GM06990 (cell line): ENCODE results near the gene NTRK3.

ENCODE experiments used
- DNase-seq: peaks from one replicate; pipeline ENCODE4 v3.0.0-alpha.2; 2011; ENCODE audit not compliant: insufficient read length; ENCODE audit errors: extremely low read depth
- H3K27me3 ChIP-seq: replicated peaks from 2 replicates; pipeline ENCODE4 v1.6.0; 2011; ENCODE audit warnings: low read length; ENCODE audit not compliant: control insufficient read depth, insufficient read depth
- H3K36me3 ChIP-seq: 2 replicates; pipeline ENCODE4 v1.5.1; 2011; ENCODE audit warnings: low read length; ENCODE audit not compliant: control insufficient read depth, insufficient read depth
- H3K4me3 ChIP-seq: replicated peaks from 2 replicates; pipeline ENCODE4 v1.5.1; 2011; ENCODE audit warnings: low read depth, mild to moderate bottlenecking, control low read depth, low read length
- TF ChIP-seq, protein P1 (sequence below): IDR thresholded peaks from 2 replicates; pipeline ENCODE4 v1.5.1; 2011; ENCODE audit warnings: low read length, control low read depth, mild to moderate bottlenecking, inconsistent platforms; ENCODE audit not compliant: insufficient read depth, poor library complexity, severe bottlenecking

NTRK3 gene

DNA sequence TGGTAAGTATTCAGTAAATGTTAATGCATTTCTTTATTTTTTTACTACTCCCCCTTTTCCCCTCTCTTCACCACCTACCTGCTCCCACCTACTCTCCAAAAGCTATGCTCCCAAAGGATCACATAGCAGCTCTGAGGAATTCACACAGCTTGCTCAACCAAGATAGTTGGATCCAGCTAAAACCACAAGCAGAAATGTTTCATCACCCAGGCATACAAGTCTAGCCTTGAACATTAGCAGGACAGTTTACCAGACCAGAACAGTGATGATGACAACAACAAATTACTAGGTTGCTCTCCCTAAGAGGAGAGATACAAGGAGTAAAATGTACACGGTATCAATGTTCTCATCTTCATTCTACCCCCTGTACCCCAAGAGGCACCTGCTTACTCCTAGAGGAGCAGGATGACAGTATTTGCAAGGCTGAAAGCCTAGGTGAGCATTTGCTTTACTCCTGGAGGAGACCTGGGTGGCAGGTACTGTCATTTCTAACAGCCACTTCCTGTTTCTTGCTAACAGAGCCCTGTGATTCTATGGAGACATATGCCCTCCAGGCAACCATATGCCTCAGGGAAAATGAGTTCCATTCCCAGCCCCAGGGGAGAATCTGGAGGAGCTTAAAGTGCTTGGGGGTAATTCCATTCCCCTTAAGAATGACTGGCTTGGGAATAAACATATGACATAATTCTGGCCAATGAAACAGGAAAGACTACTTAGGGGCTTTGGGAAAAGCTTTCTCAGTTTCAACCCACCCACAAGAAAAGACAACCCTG, 237.5 kb downstream of the NTRK3 start:
- DNase-seq: no peak
- Histone ChIP-seq H3K4me3 (no peak overlapping the region), H3K27me3 (no peaks in the 10 kb centered on the region), H3K36me3 (no peaks in the 10 kb centered on the region)
- TF ChIP-seq, protein P1, sequence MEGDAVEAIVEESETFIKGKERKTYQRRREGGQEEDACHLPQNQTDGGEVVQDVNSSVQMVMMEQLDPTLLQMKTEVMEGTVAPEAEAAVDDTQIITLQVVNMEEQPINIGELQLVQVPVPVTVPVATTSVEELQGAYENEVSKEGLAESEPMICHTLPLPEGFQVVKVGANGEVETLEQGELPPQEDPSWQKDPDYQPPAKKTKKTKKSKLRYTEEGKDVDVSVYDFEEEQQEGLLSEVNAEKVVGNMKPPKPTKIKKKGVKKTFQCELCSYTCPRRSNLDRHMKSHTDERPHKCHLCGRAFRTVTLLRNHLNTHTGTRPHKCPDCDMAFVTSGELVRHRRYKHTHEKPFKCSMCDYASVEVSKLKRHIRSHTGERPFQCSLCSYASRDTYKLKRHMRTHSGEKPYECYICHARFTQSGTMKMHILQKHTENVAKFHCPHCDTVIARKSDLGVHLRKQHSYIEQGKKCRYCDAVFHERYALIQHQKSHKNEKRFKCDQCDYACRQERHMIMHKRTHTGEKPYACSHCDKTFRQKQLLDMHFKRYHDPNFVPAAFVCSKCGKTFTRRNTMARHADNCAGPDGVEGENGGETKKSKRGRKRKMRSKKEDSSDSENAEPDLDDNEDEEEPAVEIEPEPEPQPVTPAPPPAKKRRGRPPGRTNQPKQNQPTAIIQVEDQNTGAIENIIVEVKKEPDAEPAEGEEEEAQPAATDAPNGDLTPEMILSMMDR: no peak

GRCh38 chr15:88017753-88018152, 238.8 kb downstream of the NTRK3 start:
- no peak overlapping the region for H3K4me3 ChIP-seq
- DNase-seq: no peak
- no peaks in the 10 kb centered on the region for H3K27me3 ChIP-seq
- TF ChIP-seq, protein P1: no peak
- H3K36me3 ChIP-seq: no peaks in the 10 kb centered on the region

DNA sequence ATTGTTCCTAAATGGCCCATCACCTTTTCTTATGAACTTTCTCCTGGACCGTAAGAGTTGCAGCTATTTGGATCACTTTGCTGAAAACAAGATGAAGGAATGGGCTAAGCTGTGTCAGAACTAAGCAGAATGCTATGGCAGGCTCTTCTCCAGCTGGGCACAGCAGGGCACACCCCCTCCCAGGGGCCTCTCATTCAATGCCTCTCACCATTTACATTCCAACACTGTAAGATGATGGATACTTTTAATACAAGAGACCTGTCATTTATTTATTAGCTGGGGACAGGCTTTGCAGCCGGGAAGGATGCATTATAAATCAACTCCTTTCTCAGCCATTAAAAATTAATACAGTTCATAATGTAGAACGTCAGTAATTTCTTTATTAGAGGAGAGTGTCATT, 240.1 kb downstream of the NTRK3 start:
- H3K36me3 ChIP-seq: no peaks in the 10 kb centered on the region
- no peak for DNase-seq
- TF ChIP-seq, protein P1: no peak
- no peak overlapping the region for H3K4me3 ChIP-seq
- H3K27me3 ChIP-seq: no peaks in the 10 kb centered on the region

DNA sequence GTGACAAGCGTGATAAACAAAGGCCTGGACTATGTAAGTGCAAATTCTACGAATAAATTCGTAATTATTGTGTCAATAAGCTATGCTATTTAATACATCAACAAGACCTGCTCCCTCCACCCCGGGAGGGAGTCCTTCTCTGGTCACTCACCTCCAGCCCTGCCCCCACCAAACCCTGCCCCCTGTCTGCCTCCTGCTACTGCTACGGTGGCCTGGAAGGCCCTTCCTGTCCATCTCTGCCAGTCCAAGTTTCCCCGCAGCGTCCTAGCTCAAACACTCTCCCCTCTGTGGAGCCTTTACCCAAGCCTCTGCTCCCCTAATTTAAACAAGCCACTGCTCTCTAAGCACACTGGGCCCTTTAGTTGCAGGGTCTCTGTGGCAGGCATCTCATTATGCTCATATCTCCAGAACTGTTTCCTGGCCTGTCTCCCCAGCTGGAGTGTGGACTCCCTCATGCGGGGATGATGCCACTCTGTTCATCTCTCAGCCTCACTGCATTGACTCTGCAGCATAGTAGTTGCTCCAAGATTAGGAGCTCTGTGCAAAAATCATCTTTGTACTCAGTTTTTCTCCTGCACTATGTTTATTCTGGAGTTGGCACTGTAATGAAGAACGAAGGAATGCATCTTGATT, 241.2 kb downstream of the NTRK3 start:
- Histone ChIP-seq H3K36me3 (no peaks in the 10 kb centered on the region), H3K4me3 (no peak overlapping the region), H3K27me3 (no peaks in the 10 kb centered on the region)
- no peak for DNase-seq
- TF ChIP-seq, protein P1: no peak

GRCh38 chr15:88014454-88015160, 241.9 kb downstream of the NTRK3 start:
- no peak for DNase-seq
- Histone ChIP-seq H3K36me3 (no peaks in the 10 kb centered on the region), H3K27me3 (no peaks in the 10 kb centered on the region), H3K4me3 (no peak overlapping the region)
- TF ChIP-seq, protein P1: no peak
